GDM1 (cell line): ENCODE results near the gene RUNDC1.
"Not testable (repeated sequence)": the region's sequence is repeated elsewhere in the genome, so short reads cannot be mapped to it uniquely, and the experiment has no call there.

Source experiments
- DNase-seq: peaks from one replicate; lab custom pipeline; 2025; lab: John Stamatoyannopoulos, UW

Gene RUNDC1

DNA sequence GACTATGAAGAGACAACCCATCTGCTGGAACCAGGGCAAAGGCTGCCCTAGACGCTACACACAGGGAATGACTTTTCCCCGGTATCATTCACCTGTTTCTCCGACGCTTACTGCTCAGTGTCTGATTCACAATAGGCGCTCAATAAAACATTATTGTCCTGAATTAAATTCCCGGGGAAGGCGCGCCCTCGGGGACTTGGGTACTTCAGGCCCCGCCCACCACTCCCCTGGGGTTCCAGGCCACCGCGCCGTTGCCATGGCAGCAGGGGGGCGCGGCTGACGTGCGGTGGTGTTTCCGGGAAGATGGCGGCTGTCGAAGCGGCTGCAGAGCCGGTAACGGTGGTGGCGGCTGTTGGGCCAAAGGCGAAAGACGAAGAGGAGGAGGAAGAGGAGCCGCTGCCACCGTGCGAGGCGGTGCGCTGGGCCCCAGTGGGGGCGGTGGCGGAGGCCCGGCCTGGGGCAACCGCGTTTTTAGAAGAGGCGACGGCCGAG is at the start of gene RUNDC1:
Gene RUNDC1 (plus strand): TSS at position 292 of the 492 bp plus-strand sequence. CDS start 12 bp downstream, at position 304.
- DNase-seq: peak; percentile 79

DNA sequence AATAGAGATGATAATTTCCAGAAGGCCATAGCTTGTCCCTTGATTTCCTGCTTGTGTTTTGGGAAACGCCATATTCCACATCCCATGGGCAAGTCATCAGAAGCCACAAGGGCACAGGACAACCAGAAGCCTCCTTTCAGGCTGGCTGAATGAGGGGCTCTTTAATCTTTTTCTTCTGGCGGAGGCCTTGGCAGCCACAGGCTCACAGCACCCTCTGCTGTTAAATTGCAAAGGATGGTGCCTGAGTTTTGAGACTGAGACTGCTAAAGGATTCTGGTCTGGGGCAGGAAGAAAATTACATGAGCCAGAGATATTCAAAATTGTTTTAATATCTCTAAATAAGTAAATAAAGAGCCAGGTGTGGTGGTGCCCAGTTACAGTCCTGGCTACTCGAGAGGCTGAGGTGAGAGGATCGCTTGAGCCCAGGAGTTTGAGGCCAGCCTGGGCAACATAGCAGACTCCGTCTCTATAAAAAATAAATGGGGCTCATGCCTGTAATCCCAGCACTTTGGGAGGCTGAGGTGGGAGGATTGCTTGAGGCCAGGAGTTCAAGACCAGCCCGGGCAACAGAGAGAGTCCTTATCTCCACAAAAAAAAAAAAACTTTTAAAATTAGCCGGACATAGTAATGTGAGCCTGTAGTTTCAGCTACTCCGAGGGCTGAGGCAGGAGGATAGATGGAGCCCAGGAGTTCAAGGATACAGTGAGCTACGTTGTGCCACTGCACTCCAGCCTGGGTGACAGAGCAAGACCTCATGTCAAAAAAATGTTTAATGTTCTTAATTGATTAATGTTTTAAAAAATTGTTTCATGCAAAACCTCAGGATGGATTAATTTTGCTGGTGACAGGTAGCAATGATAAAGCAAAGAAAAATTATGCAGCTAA is 42.4 kb upstream of the RUNDC1 start:
- peak; percentile 53 for DNase-seq

DNA sequence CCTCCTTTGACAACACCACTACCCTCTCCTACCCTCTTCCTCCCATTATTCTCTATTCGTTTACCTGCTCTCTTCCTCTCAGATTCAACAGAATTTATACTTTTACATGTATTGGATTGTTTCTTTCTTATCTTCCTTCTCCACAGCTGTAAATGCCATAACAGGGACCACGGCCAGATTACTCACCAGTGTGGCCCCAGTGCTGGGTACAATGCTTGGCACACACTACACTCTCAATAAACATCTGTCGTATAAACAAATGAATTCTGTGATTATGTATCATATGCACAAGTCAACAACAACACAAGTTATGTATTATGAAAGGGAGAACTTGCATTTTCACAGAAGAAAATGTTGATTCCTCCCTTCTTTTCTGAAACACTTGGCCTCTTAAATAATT is 36.2 kb upstream of the RUNDC1 start:
- DNase-seq: no peak

DNA sequence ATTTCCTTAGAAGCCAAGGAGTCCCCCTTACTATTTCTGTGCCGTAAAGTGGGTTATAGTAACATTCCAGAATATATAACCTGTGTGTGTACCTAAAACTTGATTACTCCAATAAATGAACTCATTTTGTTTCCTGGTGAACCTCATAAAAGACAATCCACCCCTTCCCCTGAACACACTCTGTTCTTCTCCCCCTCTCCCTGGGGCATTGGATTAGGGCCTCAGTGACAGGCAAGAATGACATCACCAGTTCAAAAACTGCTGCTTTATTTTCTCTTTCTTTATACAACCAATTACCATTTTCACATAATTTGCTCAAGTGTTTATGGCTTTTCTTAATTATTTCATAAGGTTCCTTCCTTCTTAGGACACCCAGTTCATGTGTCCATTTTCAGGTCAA is 33.6 kb upstream of the RUNDC1 start:
- no peak for DNase-seq

DNA sequence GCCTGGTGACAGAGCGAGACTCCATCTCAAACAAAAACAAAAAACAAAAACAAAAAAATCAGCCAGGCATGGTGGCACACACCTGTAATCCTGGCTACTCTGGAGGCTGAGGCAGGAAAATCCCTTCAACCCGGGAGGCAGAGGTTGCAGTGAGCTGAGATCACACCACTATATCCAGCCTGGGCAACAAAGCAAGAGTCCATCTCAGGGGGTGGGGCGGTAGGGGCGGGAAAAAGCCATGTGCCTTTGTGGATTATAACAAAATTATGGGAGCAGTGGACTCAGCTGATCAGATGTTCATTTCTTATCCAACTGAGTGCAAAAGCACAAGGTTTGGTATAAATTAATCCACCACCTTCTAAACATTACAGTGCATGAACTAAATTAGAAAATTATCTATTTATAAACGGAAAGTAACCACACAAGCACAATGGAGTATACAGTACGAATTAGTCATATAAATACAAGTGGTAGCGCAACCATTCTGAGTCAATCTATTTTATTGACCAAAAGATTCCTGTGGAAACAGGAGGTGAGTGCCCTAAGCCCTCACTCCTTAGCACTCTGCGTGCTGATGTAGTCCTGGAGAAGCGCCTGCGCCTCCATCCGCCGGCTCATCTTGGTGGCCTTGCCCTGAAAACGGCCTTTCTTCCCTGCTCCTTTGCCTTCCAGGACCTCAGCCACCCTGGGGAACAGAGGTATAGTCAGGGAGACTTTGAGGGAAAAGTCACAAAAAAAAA is 30.2 kb upstream of the RUNDC1 start:
- no peak for DNase-seq

DNA sequence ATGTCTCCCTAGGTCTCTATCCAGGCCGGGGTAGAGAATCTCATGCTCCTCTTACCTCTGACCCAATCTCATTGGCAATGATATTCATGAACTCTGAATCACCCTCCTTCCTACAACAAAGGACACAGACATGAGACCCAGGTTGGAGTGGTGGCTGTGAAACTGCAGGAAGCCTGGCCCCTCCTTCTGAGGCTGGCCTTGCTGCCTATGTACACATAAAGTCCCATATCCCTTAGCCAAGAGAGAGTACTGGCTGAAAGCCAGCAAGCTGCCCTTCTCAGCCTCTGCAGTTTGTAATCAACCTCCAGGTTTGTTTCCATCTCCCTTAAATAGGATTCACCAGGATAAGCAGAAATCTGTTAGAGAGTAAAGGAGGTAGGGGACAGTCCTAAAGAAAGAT is 26.7 kb upstream of the RUNDC1 start:
- DNase-seq: no peak

DNA sequence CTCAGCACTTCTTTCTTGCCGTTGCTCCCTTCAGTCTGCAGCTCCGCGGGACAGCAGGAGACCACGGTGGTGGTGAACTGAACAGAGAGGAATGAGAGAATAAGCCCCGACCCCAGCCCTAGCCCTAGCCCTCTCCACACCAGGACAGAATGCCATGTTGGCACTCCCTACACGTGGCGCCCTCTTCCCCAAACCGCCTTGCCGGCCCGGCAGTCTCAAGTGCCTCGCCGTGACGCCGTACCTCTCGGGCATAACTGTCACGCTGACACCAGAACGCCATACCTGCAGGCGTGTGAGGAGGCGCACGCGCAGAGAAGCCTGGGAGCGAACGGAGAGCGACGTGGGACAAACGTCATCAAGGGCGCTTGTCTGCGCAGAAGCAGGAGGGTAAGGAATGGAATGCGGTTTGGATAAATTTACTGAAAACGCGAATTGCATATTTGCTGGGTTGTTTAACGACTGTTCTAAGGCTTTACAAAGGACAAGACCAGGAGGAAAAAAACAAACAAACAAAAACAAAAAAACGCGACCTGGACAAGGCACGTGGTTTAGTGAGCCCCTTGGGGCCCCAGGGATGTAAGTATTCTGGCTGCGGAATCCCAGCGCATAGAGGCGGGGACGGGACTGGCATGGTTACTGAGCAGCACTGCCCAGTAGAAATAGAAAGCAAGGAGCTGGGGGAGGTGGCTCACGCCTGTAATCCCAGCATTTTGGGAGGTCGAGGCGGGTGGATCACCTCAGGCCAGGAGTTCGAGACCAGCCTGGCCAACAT is 16.0 kb upstream of the RUNDC1 start, which contains the start of gene AARSD1:
Gene AARSD1 (minus strand): TSS at position 294 of the 772 bp plus-strand sequence. CDS start 14 bp downstream, at position 280.
- DNase-seq: peak; percentile 86

DNA sequence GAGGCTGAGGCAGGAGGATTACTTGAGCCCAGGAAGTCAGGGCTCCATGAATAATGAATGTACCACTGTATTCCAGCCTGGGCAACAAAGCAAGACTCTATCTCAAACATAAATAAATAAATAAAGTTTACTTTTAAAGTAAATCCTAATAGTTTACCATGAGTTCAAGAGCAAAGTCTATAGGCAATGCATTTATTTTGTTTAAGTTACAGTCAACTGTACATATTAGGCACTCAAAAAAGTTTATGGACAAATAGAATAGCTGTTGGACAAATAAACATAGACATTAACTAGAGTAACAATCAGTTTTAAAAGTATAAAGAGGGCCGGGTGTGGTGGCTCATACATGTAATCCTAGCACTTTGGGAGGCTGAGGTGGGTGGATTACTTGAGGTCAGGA is 12.4 kb upstream of the RUNDC1 start:
- no peak for DNase-seq

DNA sequence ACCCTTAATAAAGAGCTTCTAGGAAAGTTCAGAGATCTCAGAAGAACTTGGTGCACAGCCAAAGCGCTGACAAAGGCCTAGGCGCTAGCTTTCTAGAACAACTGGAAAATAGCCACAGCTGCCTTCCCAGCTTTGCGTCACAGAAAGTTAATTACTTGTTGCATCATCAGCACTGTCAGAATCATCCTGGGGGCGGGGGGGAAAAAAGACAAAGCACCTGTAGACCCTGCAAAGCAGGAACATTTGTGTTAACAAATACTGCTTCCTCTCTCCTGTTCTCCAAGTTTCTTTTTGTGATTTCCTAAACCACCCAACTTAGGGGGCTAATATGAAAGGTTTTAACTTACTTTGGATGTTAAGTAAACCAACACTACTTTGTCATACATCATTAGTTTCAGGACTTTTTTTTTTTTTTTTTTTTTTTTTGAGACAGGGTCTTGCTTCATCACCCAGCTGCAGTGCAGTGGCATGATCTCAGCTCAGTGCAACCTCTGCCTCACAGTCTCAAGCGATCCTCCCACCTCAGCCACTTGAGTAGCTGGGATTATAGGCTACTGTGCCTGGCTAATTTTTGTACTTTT is 11.3 kb upstream of the RUNDC1 start:
- DNase-seq: no peak

DNA sequence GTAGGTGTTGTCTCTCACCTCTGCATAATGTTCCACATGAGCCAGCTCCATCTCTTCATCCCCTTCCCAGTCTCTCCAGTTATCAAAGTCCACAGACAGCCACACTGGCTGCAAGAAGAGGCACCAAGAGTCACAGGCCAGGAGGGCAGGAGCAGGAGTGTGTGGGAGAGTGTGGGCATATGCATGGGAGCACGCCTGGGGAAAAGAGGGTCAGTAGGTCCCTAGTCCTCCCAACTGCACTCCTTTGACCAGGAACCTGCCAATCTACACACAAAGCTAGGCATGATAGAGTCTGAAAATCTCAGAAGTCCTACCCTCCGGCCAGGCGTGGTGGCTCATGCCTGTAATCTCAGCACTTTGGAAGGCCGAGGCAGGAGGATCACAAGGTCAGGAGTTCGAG is 8.8 kb upstream of the RUNDC1 start:
- no peak for DNase-seq

DNA sequence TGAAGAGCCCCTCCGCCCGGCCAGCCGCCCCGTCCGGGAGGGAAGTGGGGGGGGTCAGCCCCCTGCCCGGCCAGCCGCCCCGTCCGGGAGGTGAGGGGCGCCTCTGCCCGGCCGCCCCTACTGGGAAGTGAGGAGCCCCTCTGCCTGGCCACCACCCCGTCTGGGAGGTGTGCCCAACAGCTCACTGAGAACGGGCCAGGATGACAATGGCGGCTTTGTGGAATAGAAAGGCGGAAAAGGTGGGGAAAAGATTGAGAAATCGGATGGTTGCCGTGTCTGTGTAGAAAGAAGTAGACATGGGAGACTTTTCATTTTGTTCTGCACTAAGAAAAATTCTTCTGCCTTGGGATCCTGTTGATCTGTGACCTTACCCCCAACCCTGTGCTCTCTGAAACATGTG is 7.0 kb upstream of the RUNDC1 start:
- not testable (repeated sequence) for DNase-seq

DNA sequence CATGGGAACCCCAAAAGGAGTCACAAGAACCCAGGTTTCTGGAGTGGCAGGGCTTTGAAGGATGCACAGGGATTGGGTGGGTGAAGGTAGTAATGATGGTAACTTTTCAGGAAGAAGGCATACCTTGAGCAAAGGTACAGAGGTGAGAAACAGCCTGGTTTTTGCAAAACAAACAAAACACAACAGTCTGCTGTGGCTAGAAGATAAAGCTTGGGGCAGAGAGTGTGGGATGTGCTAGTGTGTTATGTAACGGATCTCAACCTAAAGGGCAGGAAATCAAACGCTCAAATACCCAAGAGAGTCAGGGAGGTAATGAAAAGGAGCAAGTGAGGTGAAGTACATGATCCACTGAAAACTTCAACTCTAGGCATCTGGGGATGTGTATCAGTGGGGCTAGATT is 5.1 kb upstream of the RUNDC1 start:
- DNase-seq: no peak

DNA sequence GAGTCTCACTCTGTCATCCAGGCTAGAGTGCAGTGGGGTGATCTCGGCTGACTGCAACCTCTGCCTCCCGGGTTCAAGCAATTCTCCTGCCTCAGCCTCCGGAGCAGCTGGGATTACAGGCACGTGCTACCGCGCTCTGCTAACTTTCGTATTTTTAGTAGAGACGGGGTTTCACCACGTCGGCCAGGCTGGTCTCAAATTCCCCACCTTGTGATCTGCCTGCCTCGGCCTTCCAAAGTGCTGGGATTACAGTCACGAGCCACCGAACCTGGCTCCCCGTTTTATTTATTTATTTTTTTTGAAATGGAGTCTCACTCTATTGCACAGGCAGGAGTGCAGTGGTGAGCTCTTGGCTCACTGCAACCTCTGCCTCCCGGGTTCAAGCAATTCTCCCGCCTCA is 4.7 kb upstream of the RUNDC1 start:
- not testable (repeated sequence) for DNase-seq

DNA sequence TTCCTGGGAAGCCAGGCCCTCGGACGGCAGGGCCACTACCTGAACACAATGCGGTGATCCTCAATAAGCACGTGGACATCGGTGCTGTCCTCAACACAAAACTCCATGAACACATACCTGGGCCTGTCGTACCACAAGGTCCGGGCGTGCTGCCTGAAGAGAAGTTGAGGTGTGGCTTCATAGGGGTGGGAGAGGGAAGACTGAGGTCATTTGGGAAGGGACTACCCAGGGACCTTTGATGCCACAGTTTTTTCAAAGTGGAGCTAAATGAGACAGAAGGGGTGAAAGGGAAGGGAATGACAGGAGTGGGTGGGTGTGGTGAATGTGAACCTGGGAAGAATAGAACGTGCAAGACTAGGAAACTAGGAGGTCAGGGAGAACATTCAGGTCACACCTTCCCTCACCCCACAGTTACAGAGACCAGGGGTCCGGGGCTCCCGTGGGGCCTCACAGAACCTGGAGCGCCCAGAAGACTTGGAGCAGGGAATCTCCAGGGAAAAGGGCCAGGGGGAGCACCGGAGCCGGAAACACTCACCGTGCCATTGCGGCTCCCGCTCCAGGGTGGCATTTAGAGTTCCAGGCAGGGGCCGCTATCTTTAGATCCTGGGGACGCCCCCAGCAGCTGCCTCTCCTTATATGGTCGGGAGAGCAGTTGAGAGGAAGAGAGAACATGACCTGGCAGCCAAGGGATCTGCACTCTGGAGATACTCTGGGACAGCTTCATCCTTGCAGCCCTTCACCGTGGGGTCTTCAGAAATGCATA is 673 bp upstream of the RUNDC1 start, which contains the start of gene PTGES3L:
Gene PTGES3L (minus strand): TSS at position 570 of the 763 bp plus-strand sequence. CDS start 27 bp downstream, at position 543.
- peak; percentile 30 for DNase-seq

DNA sequence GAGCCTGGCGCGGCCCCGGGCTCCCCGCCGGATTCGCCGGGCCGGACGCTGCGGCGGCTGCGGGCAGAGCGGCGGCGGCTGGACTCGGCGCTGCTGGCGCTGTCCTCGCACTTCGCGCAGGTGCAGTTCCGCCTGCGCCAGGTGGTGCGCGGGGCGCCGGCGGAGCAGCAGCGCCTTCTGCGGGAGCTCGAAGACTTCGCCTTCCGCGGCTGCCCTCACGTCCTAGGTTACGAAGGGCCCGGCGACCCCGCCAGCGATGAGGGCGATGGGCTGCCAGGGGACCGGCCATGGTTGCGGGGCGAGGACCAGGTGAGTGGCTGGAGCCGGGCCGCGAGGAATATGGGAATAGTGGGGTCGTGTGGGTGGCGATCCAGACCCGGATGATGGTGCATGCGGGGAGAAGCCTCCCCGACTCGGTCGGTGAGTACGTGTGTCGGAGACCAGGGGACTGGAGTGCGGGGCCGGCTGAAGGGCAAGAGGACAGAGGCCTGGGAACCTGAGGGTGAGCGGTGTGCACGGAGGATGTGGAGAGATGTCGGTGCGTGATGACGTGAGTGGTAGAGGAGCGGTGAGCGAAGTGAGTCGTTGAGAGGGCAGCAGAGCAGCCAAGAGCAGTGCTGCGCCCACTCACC is 517 bp downstream of the RUNDC1 start:
- DNase-seq: peak; percentile 36

DNA sequence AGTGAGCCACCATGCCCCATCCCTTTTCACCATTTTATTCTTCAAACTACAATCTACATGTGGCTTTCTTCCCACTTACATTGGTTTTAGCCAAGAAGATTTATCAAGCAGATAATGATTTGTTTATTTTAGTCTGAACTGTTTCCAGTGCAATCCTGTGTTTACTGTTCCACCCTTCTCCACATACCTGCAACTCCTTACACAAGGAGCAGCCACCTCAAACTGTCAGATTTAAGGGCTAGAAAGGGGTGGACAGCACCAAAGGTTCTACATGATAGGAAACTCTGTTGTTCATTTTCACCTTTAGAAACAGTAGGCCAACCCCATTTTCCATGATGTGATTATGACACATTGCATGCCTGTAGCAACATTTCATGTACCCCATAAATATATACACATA is 1.9 kb downstream of the RUNDC1 start:
- DNase-seq: no peak

DNA sequence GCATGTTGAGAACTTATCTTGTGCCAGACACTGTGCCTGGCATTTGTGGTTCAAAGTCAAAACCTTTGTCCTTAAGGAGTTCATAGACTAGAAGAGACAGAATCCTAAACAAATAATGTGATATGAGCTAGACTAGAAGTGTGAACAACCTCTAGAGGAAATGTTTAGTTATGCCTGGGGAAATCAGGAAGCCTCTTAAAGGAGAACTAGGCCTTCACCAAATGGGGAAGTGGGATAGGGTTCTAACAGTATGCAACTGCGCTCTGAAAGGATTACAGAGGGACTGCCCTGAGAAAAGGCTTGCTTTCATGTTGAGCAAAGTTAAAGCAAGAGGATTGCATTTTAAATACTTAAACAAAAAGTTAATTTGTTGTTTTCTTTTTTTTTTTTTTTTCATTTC is 4.9 kb downstream of the RUNDC1 start:
- DNase-seq: peak; percentile 73

DNA sequence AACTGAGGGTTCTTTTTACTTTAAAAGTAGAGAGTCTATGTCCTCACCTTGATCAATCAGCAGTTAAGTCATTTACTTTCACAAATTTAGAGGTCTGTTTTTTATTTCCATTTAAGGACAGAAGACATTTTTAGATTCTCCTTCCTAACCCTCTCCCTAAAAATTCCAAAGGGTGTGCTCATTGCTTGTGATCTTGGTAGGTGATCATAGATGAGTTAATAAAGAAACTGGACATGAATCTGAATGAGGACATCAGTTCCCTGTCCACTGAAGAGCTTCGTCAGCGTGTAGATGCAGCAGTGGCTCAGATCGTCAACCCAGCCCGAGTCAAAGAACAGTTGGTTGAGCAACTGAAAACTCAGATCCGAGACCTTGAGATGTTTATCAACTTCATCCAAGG is 8.8 kb downstream of the RUNDC1 start:
- DNase-seq: no peak

DNA sequence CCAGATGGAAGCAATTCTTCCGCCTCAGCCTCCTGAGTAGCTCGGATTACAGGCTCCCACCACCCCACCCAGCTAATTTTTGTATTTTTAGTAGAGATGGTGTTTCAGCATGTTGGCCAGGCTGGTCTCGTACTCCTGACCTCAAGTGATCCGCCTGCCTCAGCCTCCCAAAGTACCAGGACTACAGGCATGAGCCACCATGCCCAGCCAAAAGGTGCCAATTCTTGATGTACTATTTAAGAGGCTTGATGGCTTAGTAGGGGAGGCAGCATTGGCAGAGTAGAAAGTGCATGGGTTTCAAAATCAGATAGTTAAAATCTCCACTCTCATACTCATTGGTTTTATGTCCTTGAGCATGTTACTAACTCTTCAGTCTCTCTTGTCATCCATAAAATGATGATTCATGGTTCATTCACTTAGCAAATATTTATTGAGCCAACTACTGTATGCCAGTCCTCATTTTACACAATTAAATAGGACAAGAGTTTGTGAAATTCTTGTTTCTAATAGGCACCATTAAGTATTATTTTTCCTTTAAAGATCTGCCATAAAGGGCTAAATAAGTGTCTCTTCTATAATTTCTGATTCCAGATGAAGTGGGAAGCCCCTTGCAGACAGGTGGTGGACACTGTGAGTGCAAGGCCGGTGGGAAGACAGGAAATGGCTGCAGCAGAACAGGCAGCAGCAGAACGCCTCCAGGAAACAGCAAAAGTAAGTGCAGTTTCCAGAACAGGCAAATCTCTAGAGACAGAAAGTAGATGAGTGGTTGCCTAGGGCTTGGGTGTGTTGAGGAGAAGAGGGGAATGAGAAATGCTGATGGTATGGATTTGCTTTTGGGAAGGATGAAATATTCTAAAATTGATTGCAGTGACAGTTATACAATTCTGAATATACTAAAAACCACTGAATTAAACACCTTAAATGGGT is 9.6 kb downstream of the RUNDC1 start:
- no peak for DNase-seq
